SK-N-MC (cell line): Measurements from ENCODE around the gene FOSL1.

ENCODE experiments used
- EZH2 ChIP-seq: fragments of 200-600 bp; sonication (generic); IDR thresholded peaks from one replicate; pipeline ENCODE4 v1.6.1; 2017; ENCODE audit warnings: antibody characterized with exemption
- POLR2AphosphoS5 ChIP-seq: IDR thresholded peaks from 2 replicates; pipeline ENCODE4 v1.6.1; 2012; ENCODE audit warnings: mild to moderate bottlenecking, low read depth, low read length, borderline replicate concordance

GRCh38 chr11:65880027-65880426, 20.2 kb downstream of the FOSL1 start:
- TF ChIP-seq EZH2 (no peak), POLR2AphosphoS5 (no peak)
